Thymus (tissue), 11 donors: Measurements from ENCODE around the gene SLC6A6. TPM values are rescaled to one million over a fixed set of nuclear protein-coding genes. Genes with fewer than 3 reads are reported as not detected.

Experiments used
- DNase-seq, 9 donors: peaks; one replicate each; pipeline ENCODE4 v3.0.0-alpha.2; 2013; ENCODE audit warnings: low spot score in 9 of 9, low read depth in 6 of 9, missing footprints in 1 of 9
- H3K27ac ChIP-seq, 2 donors: one replicate each; pipeline ENCODE4 v1.5.1; 2013; ENCODE audit warnings: control low read depth in 1 of 2, low read depth in 1 of 2, low read length in 1 of 2, mild to moderate bottlenecking in 1 of 2, moderate library complexity in 1 of 2
- H3K27me3 ChIP-seq, 2 donors: one replicate each; pipeline ENCODE4 v1.5.1; 2013; ENCODE audit warnings: low read length in 1 of 2; ENCODE audit not compliant: control insufficient read depth in 2 of 2, insufficient read depth in 1 of 2
- H3K36me3 ChIP-seq, 2 donors: one replicate each; pipeline ENCODE4 v1.5.1; 2013; ENCODE audit warnings: low read length in 1 of 2, mild to moderate bottlenecking in 1 of 2, moderate library complexity in 1 of 2; ENCODE audit not compliant: control insufficient read depth in 2 of 2, insufficient read depth in 2 of 2
- H3K4me1 ChIP-seq, 2 donors: one replicate each; pipeline ENCODE4 v1.5.1; 2013; ENCODE audit warnings: low read length in 2 of 2; ENCODE audit not compliant: control insufficient read depth in 2 of 2, insufficient read depth in 2 of 2
- H3K4me3 ChIP-seq, 2 donors: one replicate each; pipeline ENCODE4 v1.5.1; 2013; ENCODE audit warnings: low read length in 2 of 2, control low read depth in 1 of 2, mild to moderate bottlenecking in 1 of 2
- H3K9me3 ChIP-seq, 2 donors: one replicate each; pipeline ENCODE4 v1.5.1; 2013; ENCODE audit warnings: low read length in 1 of 2, mild to moderate bottlenecking in 1 of 2; ENCODE audit not compliant: control insufficient read depth in 2 of 2, insufficient read depth in 1 of 2
- WGBS: extraction: QIAGEN DNeasy Blood & Tissue Kit; methylation state at CpG from one replicate; pipeline ENCODE4 v1.1.7; 2013; 5-methylcytosine and 5-hydroxymethylcytosine counted together
- polyA plus RNA-seq: library from polyadenylated mRNA; stranded (reverse); fragments of 200-250 nt; gene quantifications from one replicate; pipeline ENCODE4 v1.2.3, GENCODE V29; 2013
- total RNA-seq: library from RNA; stranded (reverse); fragments of 120-200 nt; gene quantifications from one replicate; pipeline ENCODE4 v1.2.4, GENCODE V29; 2013
- donor health status: healthy.

Gene SLC6A6
- total and polyA plus RNA-seq, 2 donors = 5.2 to 8.2 TPM

DNA sequence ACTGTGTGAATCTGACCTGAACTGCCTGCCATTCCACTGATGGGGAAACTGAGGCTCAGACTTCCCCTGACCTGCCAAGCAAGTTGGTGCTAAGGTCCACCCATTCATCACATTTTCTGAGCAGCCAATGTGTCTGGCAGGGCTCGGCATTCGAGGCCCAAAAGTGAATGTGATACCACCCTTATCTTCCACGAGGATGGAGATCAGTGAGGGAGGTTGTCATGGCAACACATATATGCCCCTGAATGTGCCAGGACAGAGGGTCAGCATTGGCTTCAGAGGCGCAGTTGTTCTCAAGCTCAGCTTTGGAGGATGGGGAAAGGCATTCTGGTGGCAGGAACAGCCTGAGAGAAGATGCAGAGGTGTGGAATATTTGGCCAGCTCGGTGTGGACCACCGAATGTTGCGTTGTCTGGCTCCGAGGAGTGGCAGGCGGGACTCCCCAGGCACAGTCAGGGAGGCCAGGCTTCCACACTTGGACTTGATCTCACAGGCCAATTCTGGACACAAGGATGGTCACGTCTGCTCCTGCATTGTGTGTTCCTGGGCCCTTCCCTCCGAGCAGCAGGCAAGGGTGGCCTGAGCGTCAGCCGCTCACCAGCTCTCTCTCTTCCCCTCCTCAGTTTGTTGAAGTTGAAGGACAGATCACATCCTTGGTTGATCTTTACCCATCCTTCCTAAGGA, 74.3 kb downstream of the SLC6A6 start:
- Histone ChIP-seq H3K4me1 (no peaks in the 10 kb centered on the region), H3K4me3 (no peak overlapping the region), H3K9me3 (no peaks in the 10 kb centered on the region), H3K27me3 (no peaks in the 10 kb centered on the region), H3K36me3 (peaks cover 47 to 48% of the 10 kb centered on the region in 2 donors), H3K27ac (no peak overlapping the region)
- no peak for DNase-seq
- 98% methylated on average over 13 of the region's 13 CpGs for WGBS

DNA sequence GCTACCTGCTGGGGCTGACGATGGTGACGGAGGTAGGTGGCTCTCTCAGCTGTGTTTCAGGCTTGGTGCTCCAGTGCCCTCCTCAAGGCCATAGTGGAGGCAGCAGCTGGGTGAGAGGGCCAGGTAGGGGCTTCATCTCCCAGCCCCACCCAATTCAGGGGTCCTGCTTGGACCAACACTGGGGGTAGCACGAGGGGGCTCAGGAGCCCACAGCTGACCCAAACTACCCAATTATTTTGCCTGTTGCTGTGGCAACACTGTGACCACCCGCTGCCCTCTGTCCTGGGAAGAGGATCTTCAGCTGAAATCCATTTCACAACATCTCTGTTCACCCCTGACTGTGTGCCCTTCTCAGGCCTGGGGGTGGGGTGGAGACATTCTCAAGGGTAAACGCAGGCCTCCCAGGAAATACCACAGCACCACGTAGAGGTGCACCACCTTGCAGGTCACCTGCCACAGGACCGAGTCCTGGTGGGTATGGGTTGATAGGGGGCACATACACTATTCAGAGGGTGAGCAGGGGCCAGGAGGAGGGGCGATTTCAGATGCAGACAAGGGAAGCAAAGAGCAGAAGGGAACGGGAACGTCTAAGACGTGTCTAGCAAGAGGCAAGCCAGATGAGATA, 75.0 kb downstream of the SLC6A6 start:
- peaks cover 47% of the 10 kb centered on the region in 2 donors for H3K36me3 ChIP-seq
- DNase-seq = no peak

DNA sequence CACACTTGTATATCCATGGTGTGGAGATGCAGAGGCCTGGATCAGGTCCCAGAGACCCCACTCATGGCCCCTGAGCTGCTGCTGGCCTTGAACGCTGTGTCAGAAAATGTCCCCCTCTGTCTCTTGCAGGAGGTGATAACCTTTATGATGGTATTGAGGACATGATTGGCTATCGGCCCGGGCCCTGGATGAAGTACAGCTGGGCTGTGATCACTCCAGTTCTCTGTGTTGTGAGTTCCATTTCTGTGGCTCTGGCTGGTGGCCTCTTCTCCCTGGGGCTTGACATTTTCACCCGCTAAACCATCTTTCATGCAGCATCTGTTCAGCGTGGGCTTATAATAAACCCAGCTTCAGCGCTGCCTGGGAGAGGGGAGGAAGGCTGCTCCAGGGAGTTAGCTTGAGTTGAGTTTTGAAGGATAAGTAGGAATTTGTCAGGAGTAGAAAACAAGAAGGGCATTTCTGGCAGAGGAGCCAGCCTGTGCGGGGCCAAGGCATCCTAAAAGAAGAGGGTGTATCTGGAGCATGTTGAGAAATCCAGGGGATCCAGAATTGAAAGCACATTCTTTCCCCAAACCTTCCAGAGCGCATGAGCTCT, 76.6 kb downstream of the SLC6A6 start:
- no peak for DNase-seq

More for the DNA sequence above, 75.0 kb downstream of the SLC6A6 start:
- Histone ChIP-seq H3K27me3 (no peaks in the 10 kb centered on the region), H3K9me3 (no peaks in the 10 kb centered on the region), H3K4me1 (no peaks in the 10 kb centered on the region), H3K4me3 (no peak overlapping the region), H3K27ac (no peak overlapping the region)
- WGBS = 97% methylated on average over 11 of the region's 11 CpGs

DNA sequence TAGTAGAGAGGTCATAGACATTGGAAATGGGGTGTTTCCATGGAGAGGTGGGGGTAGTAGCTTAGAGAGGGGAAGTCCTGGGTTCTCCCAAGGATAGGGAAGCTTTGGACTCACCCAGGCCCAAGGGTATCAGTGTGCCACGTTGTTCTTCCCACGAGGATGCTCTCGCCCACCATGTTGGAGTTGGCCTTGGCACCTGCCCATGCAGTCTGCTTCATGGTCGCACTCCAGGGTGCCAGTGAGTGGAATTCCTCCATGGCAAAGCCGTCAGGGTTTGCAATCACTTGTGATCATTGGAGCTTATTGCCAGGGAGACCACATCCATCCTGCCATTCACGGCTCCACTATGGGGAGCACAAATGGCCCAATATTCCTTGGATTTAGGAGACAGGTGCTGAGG, 77.2 kb downstream of the SLC6A6 start:
- no peak for DNase-seq
- no peak overlapping the region for H3K27ac ChIP-seq
- H3K4me1 ChIP-seq = no peaks in the 10 kb centered on the region
- no peak overlapping the region for H3K4me3 ChIP-seq
- H3K36me3 ChIP-seq = peaks cover 42 to 55% of the 10 kb centered on the region in 2 donors
- no peaks in the 10 kb centered on the region for H3K27me3 ChIP-seq
- H3K9me3 ChIP-seq = no peaks in the 10 kb centered on the region
- WGBS = 99% methylated on average over 6 of the region's 6 CpGs

More for the DNA sequence above, 76.6 kb downstream of the SLC6A6 start:
- Histone ChIP-seq H3K4me1 (no peaks in the 10 kb centered on the region), H3K9me3 (no peaks in the 10 kb centered on the region), H3K36me3 (peaks cover 39 to 50% of the 10 kb centered on the region in 2 donors), H3K27me3 (no peaks in the 10 kb centered on the region), H3K27ac (no peak overlapping the region), H3K4me3 (no peak overlapping the region)
- WGBS = 96% methylated on average over 8 of the region's 8 CpGs

DNA sequence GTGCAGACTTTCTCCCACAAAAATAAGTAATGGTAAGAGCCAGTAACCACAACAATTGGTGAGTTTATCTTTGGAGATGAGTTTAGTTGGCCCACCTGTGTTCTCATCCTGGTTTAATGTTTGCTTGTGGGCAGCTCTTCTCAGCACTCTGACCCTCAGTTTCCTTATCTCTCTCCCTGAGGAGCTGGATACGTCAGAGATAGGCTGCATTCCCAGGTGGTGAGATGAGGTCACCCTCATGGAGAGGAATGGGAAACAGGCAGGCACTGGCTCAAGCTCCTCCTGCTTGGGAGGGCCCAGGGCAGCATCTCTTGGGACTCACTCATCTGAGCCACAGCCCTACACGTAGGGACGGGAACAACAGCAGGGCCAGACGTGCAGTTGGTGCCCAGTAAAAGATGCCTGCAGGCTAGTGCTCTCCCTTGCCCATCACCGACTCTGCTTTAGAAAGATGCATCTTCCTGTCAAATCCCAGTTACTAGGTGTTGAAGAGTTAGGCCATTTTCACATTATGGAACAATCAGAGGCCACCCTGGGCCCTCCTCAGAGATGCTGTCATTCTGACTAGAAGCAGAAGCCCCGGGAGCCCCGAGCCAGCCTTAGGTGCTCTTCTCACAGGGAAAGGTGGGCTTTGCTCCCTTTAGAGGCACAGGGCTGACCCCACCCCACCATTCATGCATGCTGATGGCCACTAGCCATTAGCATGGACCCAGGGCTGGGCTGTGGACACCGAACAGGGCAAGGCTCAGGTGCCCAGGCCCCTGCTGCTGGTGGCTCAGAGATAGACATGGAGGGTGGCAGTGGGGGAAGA, 78.0 kb downstream of the SLC6A6 start:
- Histone ChIP-seq H3K9me3 (no peaks in the 10 kb centered on the region), H3K36me3 (peaks cover 48 to 60% of the 10 kb centered on the region in 2 donors), H3K4me1 (no peaks in the 10 kb centered on the region), H3K27me3 (no peaks in the 10 kb centered on the region), H3K27ac (no peak overlapping the region), H3K4me3 (no peak overlapping the region)
- no peak for DNase-seq
- 90% methylated on average over 8 of the region's 8 CpGs for WGBS

DNA sequence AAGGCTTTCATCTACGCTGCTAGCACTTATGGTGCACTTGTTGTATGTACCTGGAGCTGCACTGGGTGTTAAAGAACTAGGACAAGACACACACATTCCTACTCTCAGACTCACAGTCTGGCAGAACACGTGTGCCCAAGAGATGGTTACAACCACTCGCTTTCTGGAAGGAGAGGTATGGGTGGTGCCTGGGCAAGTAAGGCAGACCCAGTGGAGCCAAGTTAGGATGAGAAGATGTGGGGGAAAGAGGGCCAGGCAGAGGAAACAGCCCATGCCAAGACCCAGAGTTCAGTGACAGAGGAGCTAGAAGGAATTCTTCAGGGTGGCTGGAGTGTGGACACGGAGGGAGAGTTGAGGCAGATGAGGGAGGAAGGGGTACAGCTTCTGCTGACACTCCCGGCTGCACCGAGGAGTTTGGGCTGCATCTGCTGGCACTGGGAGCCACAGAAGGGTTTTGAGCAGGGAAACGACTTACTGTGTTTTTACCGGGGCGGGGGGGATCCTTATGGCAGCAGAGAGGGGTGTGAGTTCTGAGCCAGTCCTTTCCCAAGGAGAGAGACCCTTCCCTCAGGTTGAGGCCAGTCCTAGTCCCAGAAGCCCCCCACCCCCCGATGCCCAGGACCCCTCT, 78.7 kb downstream of the SLC6A6 start:
- Histone ChIP-seq H3K36me3 (peaks cover 55 to 66% of the 10 kb centered on the region in 2 donors), H3K27ac (no peak overlapping the region), H3K4me1 (no peaks in the 10 kb centered on the region), H3K27me3 (no peaks in the 10 kb centered on the region), H3K9me3 (no peaks in the 10 kb centered on the region), H3K4me3 (no peak overlapping the region)
- 98% methylated on average over 10 of the region's 10 CpGs for WGBS
- DNase-seq = no peak

DNA sequence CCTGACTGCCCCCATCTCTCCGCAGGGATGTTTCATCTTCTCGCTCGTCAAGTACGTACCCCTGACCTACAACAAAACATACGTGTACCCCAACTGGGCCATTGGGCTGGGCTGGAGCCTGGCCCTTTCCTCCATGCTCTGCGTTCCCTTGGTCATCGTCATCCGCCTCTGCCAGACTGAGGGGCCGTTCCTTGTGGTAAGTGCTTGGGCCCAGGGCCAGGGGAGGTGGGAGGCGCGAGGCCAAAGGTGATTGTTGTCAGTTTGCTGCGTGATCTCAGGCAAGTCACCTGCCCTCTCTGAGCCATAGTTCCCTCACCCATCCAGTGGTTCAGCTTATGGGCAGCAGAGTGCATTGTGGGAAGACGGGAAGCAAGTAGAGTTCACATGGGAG, 79.2 kb downstream of the SLC6A6 start:
- 98% methylated on average over 13 of the region's 13 CpGs for WGBS
- Histone ChIP-seq H3K9me3 (no peaks in the 10 kb centered on the region), H3K4me1 (no peaks in the 10 kb centered on the region), H3K4me3 (no peak overlapping the region), H3K27ac (no peak overlapping the region), H3K27me3 (no peaks in the 10 kb centered on the region), H3K36me3 (peaks cover 57 to 71% of the 10 kb centered on the region in 2 donors)
- DNase-seq = no peak

DNA sequence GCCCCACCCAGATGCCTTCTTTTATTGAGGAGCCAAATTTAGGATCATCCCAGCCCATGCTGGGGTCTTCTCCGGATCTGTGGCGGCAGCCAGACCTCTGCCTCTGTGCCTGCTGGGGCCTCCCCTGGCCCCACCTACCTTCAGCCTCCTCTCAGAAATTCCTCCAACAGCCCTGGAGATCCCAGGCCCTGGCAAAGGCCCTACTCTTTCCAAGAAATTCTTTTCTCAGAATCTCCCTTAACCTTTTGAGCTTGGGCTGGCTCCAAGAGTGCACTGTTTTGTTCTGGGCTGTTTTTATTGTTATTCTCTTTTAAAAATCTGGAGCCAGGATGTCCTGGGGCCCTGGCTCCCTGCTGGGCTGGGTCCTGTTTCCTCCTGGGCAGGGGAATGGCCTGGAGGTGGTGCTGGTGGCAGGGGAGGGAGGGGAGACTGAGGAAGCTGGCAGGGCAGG, 79.9 kb downstream of the SLC6A6 start:
- H3K9me3 ChIP-seq = no peaks in the 10 kb centered on the region
- no peak for DNase-seq
- H3K4me3 ChIP-seq = no peak overlapping the region
- peaks cover 53 to 70% of the 10 kb centered on the region in 2 donors for H3K36me3 ChIP-seq
- H3K4me1 ChIP-seq = no peaks in the 10 kb centered on the region
- WGBS = 96% methylated on average over 2 of the region's 2 CpGs
- no peak overlapping the region for H3K27ac ChIP-seq
- no peaks in the 10 kb centered on the region for H3K27me3 ChIP-seq
